ENCODE data around the gene DPEP2NB. TPM values are rescaled to one million over a fixed set of nuclear protein-coding genes. Genes with fewer than 3 reads are reported as not detected.

DPEP2NB gene
- total RNA-seq, 1 experiment from 2014 or later, result not detected

DNA sequence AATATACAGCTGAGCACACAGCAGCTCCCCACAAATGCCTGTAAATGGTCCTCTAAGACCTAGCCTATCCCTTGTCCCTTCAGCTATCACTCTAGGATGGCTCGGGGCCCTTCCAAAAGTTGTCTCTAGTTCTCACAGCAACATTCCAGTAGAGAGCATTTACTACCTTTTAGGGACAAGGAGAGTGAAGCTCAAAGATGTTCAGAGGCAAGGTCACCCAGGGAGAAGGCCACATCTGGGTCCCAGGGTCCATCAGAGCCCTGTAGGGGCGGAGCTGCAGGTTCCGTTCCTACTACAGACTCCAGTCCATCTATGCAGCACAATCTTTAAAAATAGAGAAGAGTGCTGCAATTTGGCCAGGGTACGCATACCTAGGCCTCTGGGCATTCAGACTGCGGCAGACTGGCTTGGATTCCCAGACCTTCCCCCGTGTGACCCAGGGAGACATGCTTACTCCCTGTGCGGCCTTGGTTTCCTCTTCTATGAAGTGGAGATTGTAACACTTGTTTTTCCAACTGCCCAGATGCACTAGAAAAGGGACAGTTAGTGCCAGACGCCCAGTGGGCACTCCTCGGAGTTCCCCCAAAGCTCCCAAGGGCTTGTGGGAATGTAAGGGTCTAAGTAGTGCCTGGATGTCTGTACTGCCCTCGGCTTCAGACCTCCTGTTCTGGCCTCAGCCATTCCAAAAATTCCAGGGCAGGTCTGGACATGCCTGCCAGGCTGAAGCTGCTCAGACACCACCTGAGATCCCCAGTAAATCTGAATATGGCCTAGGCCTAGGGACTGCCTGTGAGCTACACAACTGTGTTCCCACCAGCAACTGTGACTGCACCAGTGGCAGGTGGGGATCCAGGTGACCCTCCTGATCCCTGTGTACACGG, 49.8 kb downstream of the DPEP2NB start:
- no peak for ATAC-seq
- Histone ChIP-seq H3K4me3 (replicated peaks in 1 of 2; ENCODE audit: low read depth in 1 of 2, low read length in 2 of 2) (peak overlapping the region; percentile 13 to 86; a peak in 3 of 4 replicates), H3K79me2 (ENCODE audit: insufficient read depth, low read length) (peaks cover 32% of the 10 kb centered on the region), H3K9me3 (ENCODE audit: control insufficient read depth in 1 of 2, insufficient read depth in 1 of 2, low read depth in 1 of 2, low read length in 2 of 2) (no peaks in the 10 kb centered on the region), H3K36me3 (ENCODE audit: control insufficient read depth in 1 of 2, insufficient read depth in 2 of 2, low read length in 2 of 2) (peaks cover 0 to 3% of the 10 kb centered on the region in 2 experiments; a peak in 1 of 4 replicates), H3K27me3 (ENCODE audit: insufficient read depth, low read length) (no peaks in the 10 kb centered on the region), H3K9me2 (ENCODE audit: insufficient read depth) (no peaks in the 10 kb centered on the region), H3K4me1 (ENCODE audit: control insufficient read depth in 1 of 2, insufficient read depth in 2 of 2, low read length in 2 of 2) (peaks cover 21 to 26% of the 10 kb centered on the region in 2 experiments), H4K20me1 (ENCODE audit: insufficient read depth) (no peaks in the 10 kb centered on the region), H3K27ac (ENCODE audit: low read depth, low read length) (peak overlapping the region; percentile 87), H3K4me2 (ENCODE audit: low read length) (peak overlapping the region; percentile 87), H2AFZ (ENCODE audit: low read depth, low read length, poor library complexity, severe bottlenecking) (no peak overlapping the region), H3K9ac (ENCODE audit: low read length) (peak overlapping the region; percentile 92)
- no TSS peak for BruUV-seq (replicated peaks)
- TF ChIP-seq JUND (IDR thresholded peaks at IDR 0.05), result no peak
- no peak for TF ChIP-seq TCF7L2 (IDR thresholded peaks at IDR 0.05; ENCODE audit: borderline replicate concordance, extremely low read depth, insufficient read depth, insufficient read length)
- no peak for TF ChIP-seq CBX3 (IDR thresholded peaks at IDR 0.05; ENCODE audit: low read depth)
- TF ChIP-seq, protein P1, sequence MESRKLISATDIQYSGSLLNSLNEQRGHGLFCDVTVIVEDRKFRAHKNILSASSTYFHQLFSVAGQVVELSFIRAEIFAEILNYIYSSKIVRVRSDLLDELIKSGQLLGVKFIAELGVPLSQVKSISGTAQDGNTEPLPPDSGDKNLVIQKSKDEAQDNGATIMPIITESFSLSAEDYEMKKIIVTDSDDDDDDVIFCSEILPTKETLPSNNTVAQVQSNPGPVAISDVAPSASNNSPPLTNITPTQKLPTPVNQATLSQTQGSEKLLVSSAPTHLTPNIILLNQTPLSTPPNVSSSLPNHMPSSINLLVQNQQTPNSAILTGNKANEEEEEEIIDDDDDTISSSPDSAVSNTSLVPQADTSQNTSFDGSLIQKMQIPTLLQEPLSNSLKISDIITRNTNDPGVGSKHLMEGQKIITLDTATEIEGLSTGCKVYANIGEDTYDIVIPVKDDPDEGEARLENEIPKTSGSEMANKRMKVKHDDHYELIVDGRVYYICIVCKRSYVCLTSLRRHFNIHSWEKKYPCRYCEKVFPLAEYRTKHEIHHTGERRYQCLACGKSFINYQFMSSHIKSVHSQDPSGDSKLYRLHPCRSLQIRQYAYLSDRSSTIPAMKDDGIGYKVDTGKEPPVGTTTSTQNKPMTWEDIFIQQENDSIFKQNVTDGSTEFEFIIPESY (IDR thresholded peaks at IDR 0.05; ENCODE audit: extremely low read depth, insufficient replicate concordance, low read length), result no peak
- TF ChIP-seq, protein P2, sequence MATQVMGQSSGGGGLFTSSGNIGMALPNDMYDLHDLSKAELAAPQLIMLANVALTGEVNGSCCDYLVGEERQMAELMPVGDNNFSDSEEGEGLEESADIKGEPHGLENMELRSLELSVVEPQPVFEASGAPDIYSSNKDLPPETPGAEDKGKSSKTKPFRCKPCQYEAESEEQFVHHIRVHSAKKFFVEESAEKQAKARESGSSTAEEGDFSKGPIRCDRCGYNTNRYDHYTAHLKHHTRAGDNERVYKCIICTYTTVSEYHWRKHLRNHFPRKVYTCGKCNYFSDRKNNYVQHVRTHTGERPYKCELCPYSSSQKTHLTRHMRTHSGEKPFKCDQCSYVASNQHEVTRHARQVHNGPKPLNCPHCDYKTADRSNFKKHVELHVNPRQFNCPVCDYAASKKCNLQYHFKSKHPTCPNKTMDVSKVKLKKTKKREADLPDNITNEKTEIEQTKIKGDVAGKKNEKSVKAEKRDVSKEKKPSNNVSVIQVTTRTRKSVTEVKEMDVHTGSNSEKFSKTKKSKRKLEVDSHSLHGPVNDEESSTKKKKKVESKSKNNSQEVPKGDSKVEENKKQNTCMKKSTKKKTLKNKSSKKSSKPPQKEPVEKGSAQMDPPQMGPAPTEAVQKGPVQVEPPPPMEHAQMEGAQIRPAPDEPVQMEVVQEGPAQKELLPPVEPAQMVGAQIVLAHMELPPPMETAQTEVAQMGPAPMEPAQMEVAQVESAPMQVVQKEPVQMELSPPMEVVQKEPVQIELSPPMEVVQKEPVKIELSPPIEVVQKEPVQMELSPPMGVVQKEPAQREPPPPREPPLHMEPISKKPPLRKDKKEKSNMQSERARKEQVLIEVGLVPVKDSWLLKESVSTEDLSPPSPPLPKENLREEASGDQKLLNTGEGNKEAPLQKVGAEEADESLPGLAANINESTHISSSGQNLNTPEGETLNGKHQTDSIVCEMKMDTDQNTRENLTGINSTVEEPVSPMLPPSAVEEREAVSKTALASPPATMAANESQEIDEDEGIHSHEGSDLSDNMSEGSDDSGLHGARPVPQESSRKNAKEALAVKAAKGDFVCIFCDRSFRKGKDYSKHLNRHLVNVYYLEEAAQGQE (IDR thresholded peaks at IDR 0.05; ENCODE audit: low read depth), result no peak
- no peak for TF ChIP-seq YY1 (IDR thresholded peaks at IDR 0.05; ENCODE audit: extremely low read depth, insufficient replicate concordance, low read depth, low read length)
- no peak for TF ChIP-seq ZNF274 (IDR thresholded peaks at IDR 0.05; ENCODE audit: low read depth, low read length)
- TF ChIP-seq, protein P3, sequence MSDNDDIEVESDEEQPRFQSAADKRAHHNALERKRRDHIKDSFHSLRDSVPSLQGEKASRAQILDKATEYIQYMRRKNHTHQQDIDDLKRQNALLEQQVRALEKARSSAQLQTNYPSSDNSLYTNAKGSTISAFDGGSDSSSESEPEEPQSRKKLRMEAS (IDR thresholded peaks at IDR 0.05), result no peak
- TF ChIP-seq ELF1 (IDR thresholded peaks at IDR 0.05; ENCODE audit: borderline replicate concordance, low read depth), result no peak
- TF ChIP-seq POLR2A (IDR thresholded peaks at IDR 0.05; ENCODE audit: borderline replicate concordance, extremely low read depth, insufficient read depth, insufficient read length), result no peak
- no peak for DNase-seq (ENCODE audit: low read depth, low spot score)
- POLR2A ChIA-PET, result no interaction called here
- CTCF ChIA-PET, result no interaction called here
- RAD21 ChIA-PET (ENCODE audit: low non-redundant PET in 1 of 2, low total read pairs in 2 of 2, uncharacterized antibody in 2 of 2, unreplicated experiment in 2 of 2), result no interaction called here
- intact Hi-C loops (cut with micrococcal nuclease), result no loop called here

Measured in HCT116 (cell line).